Osteocyte (in vitro differentiated cells): ENCODE measurements around the gene SLC16A10. TPM values are rescaled to one million over a fixed set of nuclear protein-coding genes. Genes with fewer than 3 reads are reported as not detected.

Experiments used
- DNase-seq: peaks from one replicate; pipeline ENCODE4 v3.0.0; 2021; ENCODE audit warnings: mixed read lengths; ENCODE audit not compliant: unreplicated experiment; ENCODE audit errors: extremely low spot score
- H3K27ac Mint-ChIP-seq: one replicate; pipeline ENCODE4 v1.8.0; 2021; ENCODE audit warnings: mild to moderate bottlenecking, mixed read lengths; ENCODE audit not compliant: unreplicated experiment
- H3K27me3 Mint-ChIP-seq: one replicate; pipeline ENCODE4 v1.8.0; 2021; ENCODE audit warnings: mixed read lengths; ENCODE audit not compliant: unreplicated experiment
- H3K36me3 Mint-ChIP-seq: one replicate; pipeline ENCODE4 v1.8.0; 2021; ENCODE audit warnings: mixed read lengths; ENCODE audit not compliant: unreplicated experiment
- H3K4me1 Mint-ChIP-seq: one replicate; pipeline ENCODE4 v1.8.0; 2021; ENCODE audit warnings: mixed read lengths; ENCODE audit not compliant: unreplicated experiment
- H3K4me3 Mint-ChIP-seq: one replicate; pipeline ENCODE4 v1.8.0; 2021; ENCODE audit warnings: mild to moderate bottlenecking, moderate library complexity, mixed read lengths; ENCODE audit not compliant: unreplicated experiment
- H3K9me3 Mint-ChIP-seq: one replicate; pipeline ENCODE4 v1.8.0; 2021; ENCODE audit warnings: mixed read lengths; ENCODE audit not compliant: unreplicated experiment
- CTCF ChIP-seq: fragments of 200-600 bp; sonication (generic); IDR thresholded peaks from 2 replicates; pipeline ENCODE4 v1.5.0; 2021; ENCODE audit warnings: antibody characterized with exemption, mild to moderate bottlenecking, moderate library complexity
- total RNA-seq: library from RNA; stranded (reverse); gene quantifications from 2 replicates; pipeline ENCODE4 v1.2.1, GENCODE V29; 2021

The SLC16A10 gene
- total RNA-seq, 1 donor from 2014 or later = not detected

GRCh38 chr6:111276736-111277135 lies 189.4 kb downstream of the SLC16A10 start:
- no peak for TF ChIP-seq CTCF
- H3K27me3 Mint-ChIP-seq = no peaks in the 10 kb centered on the region
- peaks cover 72% of the 10 kb centered on the region for H3K36me3 Mint-ChIP-seq
- no peaks in the 10 kb centered on the region for H3K4me1 Mint-ChIP-seq
- DNase-seq = no peak
- no peak overlapping the region for H3K27ac Mint-ChIP-seq
- H3K4me3 Mint-ChIP-seq = no peak overlapping the region
- H3K9me3 Mint-ChIP-seq = peaks cover 46% of the 10 kb centered on the region

GRCh38 chr6:111277819-111278218 lies 190.5 kb downstream of the SLC16A10 start:
- no peaks in the 10 kb centered on the region for H3K4me1 Mint-ChIP-seq
- peaks cover 79% of the 10 kb centered on the region for H3K36me3 Mint-ChIP-seq
- no peaks in the 10 kb centered on the region for H3K27me3 Mint-ChIP-seq
- no peak overlapping the region for H3K4me3 Mint-ChIP-seq
- DNase-seq = no peak
- H3K27ac Mint-ChIP-seq = no peak overlapping the region
- H3K9me3 Mint-ChIP-seq = peaks cover 46% of the 10 kb centered on the region
- no peak for TF ChIP-seq CTCF

GRCh38 chr6:111278731-111279130 lies 191.4 kb downstream of the SLC16A10 start:
- TF ChIP-seq CTCF = no peak
- no peaks in the 10 kb centered on the region for H3K4me1 Mint-ChIP-seq
- peaks cover 70% of the 10 kb centered on the region for H3K36me3 Mint-ChIP-seq
- no peak overlapping the region for H3K27ac Mint-ChIP-seq
- no peaks in the 10 kb centered on the region for H3K27me3 Mint-ChIP-seq
- H3K4me3 Mint-ChIP-seq = no peak overlapping the region
- no peak for DNase-seq
- peaks cover 41% of the 10 kb centered on the region for H3K9me3 Mint-ChIP-seq

- Mint-ChIP-seq H3K9me3 (peaks cover 29% of the 10 kb centered on the region), H3K27me3 (no peaks in the 10 kb centered on the region), H3K4me3 (no peak overlapping the region), H3K36me3 (peaks cover 60% of the 10 kb centered on the region), H3K27ac (no peak overlapping the region), H3K4me1 (no peaks in the 10 kb centered on the region)
- TF ChIP-seq CTCF = no peak
- DNase-seq = no peak
These were observed 193.2 kb downstream of the SLC16A10 start for GRCh38 chr6:111280445-111280955.

Other genes with a start within 250 kb of the SLC16A10 start
- 34.0 and 38.7 TPM in 2 replicates for gene AMD1, start 212.7 kb upstream of the SLC16A10 start, total RNA-seq
- gene GTF3C6, start 128.8 kb upstream of the SLC16A10 start, total RNA-seq = 64.9 and 66.2 TPM in 2 replicates
- 22.1 and 24.4 TPM in 2 replicates for gene RPF2, start 105.5 kb upstream of the SLC16A10 start, total RNA-seq